OCI-LY1 (cell line): Measurements from ENCODE around the gene UBAP2L.

Source experiments
- CTCF ChIP-seq: fragments of 200-600 bp; sonication (generic), shearing (Covaris generic); IDR thresholded peaks from 2 replicates; pipeline ENCODE4 v1.5.1; 2017; ENCODE audit warnings: mild to moderate bottlenecking, antibody characterized with exemption, low read length, moderate library complexity, mixed read lengths
- EZH2 ChIP-seq: fragments of 200-600 bp; sonication (generic), shearing (Covaris generic); IDR thresholded peaks from 2 replicates; pipeline ENCODE4 v1.8.0; 2017; ENCODE audit warnings: borderline replicate concordance, mixed run types, mild to moderate bottlenecking, antibody characterized with exemption, low read length, moderate library complexity, mixed read lengths

GRCh38 chr1:154223621-154224020 lies 2.9 kb downstream of the UBAP2L start:
- no peak for TF ChIP-seq CTCF
- no peak for TF ChIP-seq EZH2
